Duodenal mucosa (tissue), 2 donors: ENCODE data around the gene VEGFA.
A peak's percentile ranks its signal among the peaks of the same experiment; 100 is the strongest.

ENCODE experiments used
- H3K27ac ChIP-seq: one replicate; pipeline ENCODE4 v1.7.0; 2013; ENCODE audit warnings: low read depth, low read length
- H3K27me3 ChIP-seq, 2 donors: one replicate each; pipeline ENCODE4 v1.7.0; 2013; ENCODE audit warnings: low read length in 2 of 2, control low read depth in 1 of 2; ENCODE audit not compliant: insufficient read depth in 2 of 2, control insufficient read depth in 1 of 2
- H3K36me3 ChIP-seq, 2 donors: one replicate each; pipeline ENCODE4 v1.7.0; 2013; ENCODE audit warnings: low read length in 2 of 2, control low read depth in 1 of 2; ENCODE audit not compliant: insufficient read depth in 2 of 2, control insufficient read depth in 1 of 2
- H3K4me1 ChIP-seq, 2 donors: one replicate each; pipeline ENCODE4 v1.7.0; 2013; ENCODE audit warnings: low read length in 2 of 2, control low read depth in 1 of 2; ENCODE audit not compliant: insufficient read depth in 2 of 2, control insufficient read depth in 1 of 2
- H3K4me3 ChIP-seq, 2 donors: one replicate each; pipeline ENCODE4 v1.7.0; 2013; ENCODE audit warnings: low read length in 2 of 2, low read depth in 1 of 2
- H3K9ac ChIP-seq, 2 donors: one replicate each; pipeline ENCODE4 v1.7.0; 2013; ENCODE audit warnings: low read length in 2 of 2, low read depth in 1 of 2
- H3K9me3 ChIP-seq, 2 donors: one replicate each; pipeline ENCODE4 v1.7.0; 2013; ENCODE audit warnings: low read length in 2 of 2, control low read depth in 1 of 2; ENCODE audit not compliant: control insufficient read depth in 1 of 2

VEGFA gene

GRCh38 chr6:43766500-43766853 is 3.5 kb upstream of the VEGFA start:
- H3K27ac ChIP-seq: peak overlapping the region; percentile 27
- H3K4me1 ChIP-seq: peaks cover 39 to 48% of the 10 kb centered on the region in 2 donors
- peak overlapping the region in 1 of 2 donors; percentile 11 for H3K9ac ChIP-seq
- no peak overlapping the region for H3K4me3 ChIP-seq
- H3K36me3 ChIP-seq: no peaks in the 10 kb centered on the region
- no peaks in the 10 kb centered on the region for H3K27me3 ChIP-seq
- no peaks in the 10 kb centered on the region for H3K9me3 ChIP-seq

- Histone ChIP-seq H3K9ac (peak overlapping the region; percentile 38 to 44), H3K27me3 (no peaks in the 10 kb centered on the region), H3K9me3 (no peaks in the 10 kb centered on the region), H3K4me3 (peak overlapping the region in 1 of 2 donors; percentile 29), H3K27ac (peak overlapping the region; percentile 27), H3K36me3 (no peaks in the 10 kb centered on the region), H3K4me1 (peaks cover 39 to 48% of the 10 kb centered on the region in 2 donors)
Measured at GRCh38 chr6:43766964-43767461, 3.0 kb upstream of the VEGFA start.

GRCh38 chr6:43767553-43768505 is 2.2 kb upstream of the VEGFA start:
- H3K27me3 ChIP-seq: no peaks in the 10 kb centered on the region
- H3K9me3 ChIP-seq: no peaks in the 10 kb centered on the region
- peaks cover 46 to 48% of the 10 kb centered on the region in 2 donors for H3K4me1 ChIP-seq
- no peak overlapping the region for H3K4me3 ChIP-seq
- peak overlapping the region; percentile 38 to 44 for H3K9ac ChIP-seq
- no peak overlapping the region for H3K27ac ChIP-seq
- no peaks in the 10 kb centered on the region for H3K36me3 ChIP-seq

GRCh38 chr6:43768506-43768860 is 1.5 kb upstream of the VEGFA start:
- H3K27ac ChIP-seq: no peak overlapping the region
- H3K4me3 ChIP-seq: no peak overlapping the region
- H3K4me1 ChIP-seq: peaks cover 46 to 52% of the 10 kb centered on the region in 2 donors
- H3K9me3 ChIP-seq: no peaks in the 10 kb centered on the region
- H3K27me3 ChIP-seq: no peaks in the 10 kb centered on the region
- no peaks in the 10 kb centered on the region for H3K36me3 ChIP-seq
- H3K9ac ChIP-seq: no peak overlapping the region

- peaks cover 49 to 58% of the 10 kb centered on the region in 2 donors for H3K4me1 ChIP-seq
- H3K36me3 ChIP-seq: no peaks in the 10 kb centered on the region
- no peaks in the 10 kb centered on the region for H3K9me3 ChIP-seq
- H3K9ac ChIP-seq: peak overlapping the region in 1 of 2 donors; percentile 28
- no peak overlapping the region for H3K27ac ChIP-seq
- H3K4me3 ChIP-seq: peak overlapping the region in 1 of 2 donors; percentile 79
- no peaks in the 10 kb centered on the region for H3K27me3 ChIP-seq
Measured at GRCh38 chr6:43768983-43769525, 957 bp upstream of the VEGFA start.

GRCh38 chr6:43770372-43771209 is 580 bp downstream of the VEGFA start:
- peaks cover 0 to 3% of the 10 kb centered on the region in 2 donors for H3K36me3 ChIP-seq
- no peaks in the 10 kb centered on the region for H3K27me3 ChIP-seq
- peaks cover 62 to 72% of the 10 kb centered on the region in 2 donors for H3K4me1 ChIP-seq
- H3K9me3 ChIP-seq: no peaks in the 10 kb centered on the region
- H3K27ac ChIP-seq: peak overlapping the region; percentile 96
- H3K9ac ChIP-seq: peak overlapping the region; percentile 97 to 99
- H3K4me3 ChIP-seq: peak overlapping the region; percentile 79 to 87

GRCh38 chr6:43771210-43771857 is 1.3 kb downstream of the VEGFA start:
- Histone ChIP-seq H3K9ac (peak overlapping the region; percentile 97 to 99), H3K27ac (peak overlapping the region; percentile 96), H3K9me3 (no peaks in the 10 kb centered on the region), H3K4me3 (peak overlapping the region; percentile 79 to 87), H3K27me3 (no peaks in the 10 kb centered on the region), H3K36me3 (peaks cover 0 to 8% of the 10 kb centered on the region in 2 donors), H3K4me1 (peaks cover 62 to 72% of the 10 kb centered on the region in 2 donors)

- no peaks in the 10 kb centered on the region for H3K27me3 ChIP-seq
- peak overlapping the region; percentile 96 for H3K27ac ChIP-seq
- H3K36me3 ChIP-seq: peaks cover 0 to 15% of the 10 kb centered on the region in 2 donors
- H3K9me3 ChIP-seq: no peaks in the 10 kb centered on the region
- H3K4me1 ChIP-seq: peaks cover 60 to 71% of the 10 kb centered on the region in 2 donors
- peak overlapping the region; percentile 97 to 99 for H3K9ac ChIP-seq
- peak overlapping the region; percentile 79 to 87 for H3K4me3 ChIP-seq
Measured at GRCh38 chr6:43771858-43772680, 2.1 kb downstream of the VEGFA start.

- Histone ChIP-seq H3K9ac (peak overlapping the region; percentile 97 to 99), H3K4me3 (peak overlapping the region; percentile 79 to 87), H3K36me3 (peaks cover 5 to 21% of the 10 kb centered on the region in 2 donors), H3K27ac (peak overlapping the region; percentile 96), H3K9me3 (no peaks in the 10 kb centered on the region), H3K4me1 (peaks cover 54 to 65% of the 10 kb centered on the region in 2 donors), H3K27me3 (no peaks in the 10 kb centered on the region)
Measured at GRCh38 chr6:43772681-43773049, 2.7 kb downstream of the VEGFA start.
